Activated CD4-positive, CD25-positive, alpha-beta regulatory T cell treated with anti-CD3 and anti-CD28 coated beads, Interleukin-2, amount 50 U/mL, for 16 hours (primary cell): ENCODE measurements around the gene FNIP2.

Source experiments
- DNase-seq: peaks from one replicate; pipeline ENCODE4 v3.0.0-alpha.2; 2020; ENCODE audit warnings: low read depth, low spot score

The FNIP2 gene

DNA sequence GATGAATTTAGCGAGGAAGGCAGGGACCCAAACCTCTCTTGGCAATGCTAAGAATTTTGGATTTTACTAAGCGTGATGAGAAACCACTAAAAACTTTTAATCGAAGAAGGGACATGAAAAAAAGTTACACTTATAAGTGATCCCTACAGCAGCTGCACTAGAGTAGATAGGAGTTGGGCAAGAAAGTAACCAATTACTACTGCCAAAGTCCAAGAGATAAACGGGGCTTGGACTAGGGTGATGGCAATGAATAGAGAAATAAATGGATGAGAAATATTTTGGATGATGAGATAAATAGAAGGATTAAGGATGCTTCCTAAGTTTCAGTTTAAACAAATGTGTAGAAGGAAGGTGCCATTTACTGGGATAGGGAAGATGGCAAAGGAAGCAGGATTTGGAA, 6.3 kb upstream of the FNIP2 start:
- no peak for DNase-seq

DNA sequence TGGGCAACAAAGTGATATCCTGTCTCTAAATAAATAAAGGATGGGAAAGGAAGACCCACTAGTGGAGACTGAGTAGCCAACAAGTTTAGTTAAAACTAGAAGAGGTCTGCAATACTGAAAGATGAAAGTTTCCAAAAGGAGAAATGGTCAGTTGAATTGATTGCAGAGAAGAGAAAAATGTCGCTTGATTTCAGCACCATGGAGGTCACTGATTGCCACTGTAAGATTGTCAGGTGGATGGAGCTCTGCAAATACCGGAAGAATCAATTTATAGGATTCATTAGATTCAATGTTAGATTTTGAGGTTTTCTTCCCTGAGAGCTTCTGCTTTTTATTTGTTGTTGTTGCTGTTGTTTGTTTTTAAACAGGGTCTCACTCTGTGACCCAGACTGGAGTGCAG, 5.4 kb upstream of the FNIP2 start:
- DNase-seq, result no peak

GRCh38 chr4:158766434-158767044, 2.3 kb upstream of the FNIP2 start:
- DNase-seq, result no peak

DNA sequence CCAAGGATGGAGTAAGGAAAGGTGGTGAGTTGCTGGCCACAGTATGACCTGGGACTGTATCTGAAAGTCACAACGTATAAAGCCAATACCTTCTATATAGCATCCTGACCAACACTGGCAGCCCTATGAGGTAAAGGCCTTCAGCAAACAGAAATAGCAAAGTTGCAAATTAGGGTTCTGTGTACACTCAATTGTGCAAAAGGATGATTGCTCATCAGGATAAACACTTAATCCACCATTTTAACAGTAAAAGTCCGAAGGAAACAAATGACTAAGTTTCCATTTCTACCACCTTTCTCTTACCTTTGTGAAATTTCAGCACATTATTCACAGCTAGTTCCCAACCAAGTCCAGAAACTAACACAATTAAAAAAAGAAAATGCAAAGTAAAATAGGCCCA, 1.4 kb upstream of the FNIP2 start:
- DNase-seq, result no peak

DNA sequence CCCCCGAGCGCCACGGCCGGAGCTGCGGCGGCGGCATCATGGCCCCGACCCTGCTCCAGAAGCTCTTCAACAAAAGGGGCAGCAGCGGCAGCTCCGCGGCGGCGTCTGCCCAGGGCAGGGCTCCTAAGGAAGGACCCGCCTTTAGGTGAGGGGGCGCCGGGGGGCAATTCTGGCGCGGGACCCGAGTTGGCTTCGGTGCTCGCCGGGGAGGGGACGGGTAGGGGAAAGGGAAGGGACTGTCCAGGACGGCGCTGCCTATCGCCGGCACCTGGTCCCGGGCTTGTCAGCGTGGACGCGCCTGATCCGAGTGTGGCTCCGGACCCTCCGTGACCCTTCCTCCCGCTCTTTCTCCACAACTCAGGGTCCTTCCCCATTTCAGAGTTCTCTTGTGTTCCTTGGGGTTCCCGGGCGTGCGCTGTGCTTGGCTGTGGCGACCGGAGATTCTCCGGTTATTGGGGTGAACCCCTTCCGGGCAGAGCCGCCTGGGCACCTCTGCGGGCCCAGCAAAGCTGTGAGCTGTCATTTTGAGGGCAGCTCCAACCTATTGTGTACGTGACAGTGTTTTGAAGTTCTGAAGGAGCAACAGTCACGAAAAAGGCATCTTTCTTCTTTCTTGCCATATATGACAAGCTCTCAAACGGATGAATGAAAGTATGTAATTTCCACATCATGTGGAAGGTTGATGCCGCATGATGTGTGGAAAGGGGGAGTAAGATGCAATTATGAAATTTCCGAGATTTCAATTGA, 522 bp downstream of the FNIP2 start:
- peak; percentile 11 for DNase-seq

GRCh38 chr4:158770671-158771070, 1.8 kb downstream of the FNIP2 start:
- DNase-seq, result no peak

DNA sequence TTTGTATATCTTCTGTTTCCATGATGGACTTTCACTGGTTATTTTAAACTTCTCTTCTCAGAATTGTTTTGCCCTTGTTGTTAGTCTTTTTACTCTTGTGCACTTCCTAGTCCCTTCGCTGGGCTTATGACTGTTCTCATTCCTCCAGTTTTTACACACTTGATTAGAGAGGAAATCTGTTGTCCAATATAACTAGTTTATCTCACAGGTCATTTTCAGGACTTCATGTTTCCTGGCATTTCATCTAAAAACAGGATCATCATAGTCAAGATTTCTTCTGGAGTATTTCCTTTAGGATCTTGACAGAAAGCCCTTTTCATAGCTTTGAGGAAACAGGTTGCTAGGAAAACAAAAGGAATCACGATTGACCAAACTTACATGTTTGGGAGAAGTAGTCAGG, 3.0 kb downstream of the FNIP2 start:
- no peak for DNase-seq

GRCh38 chr4:158775091-158775651, 6.3 kb downstream of the FNIP2 start:
- DNase-seq, result no peak

DNA sequence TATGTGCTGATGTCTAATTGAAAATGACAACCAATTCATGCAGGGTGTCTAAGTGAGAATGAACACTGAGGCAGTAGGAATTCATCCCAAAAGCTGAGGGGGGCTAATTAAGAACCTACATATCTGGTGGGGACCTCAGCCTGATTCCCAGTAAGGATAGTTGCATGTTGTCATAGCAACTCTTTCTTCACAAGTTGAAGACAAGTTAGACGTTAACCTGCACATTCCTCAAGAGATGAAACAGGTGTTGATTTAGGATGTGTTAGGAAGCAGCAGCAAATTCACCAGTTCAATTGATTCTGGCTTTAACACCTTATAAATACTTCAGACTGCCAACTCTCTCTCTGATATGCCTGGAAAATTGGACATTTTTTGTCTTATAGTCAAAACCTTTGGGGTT, 7.3 kb downstream of the FNIP2 start:
- no peak for DNase-seq

DNA sequence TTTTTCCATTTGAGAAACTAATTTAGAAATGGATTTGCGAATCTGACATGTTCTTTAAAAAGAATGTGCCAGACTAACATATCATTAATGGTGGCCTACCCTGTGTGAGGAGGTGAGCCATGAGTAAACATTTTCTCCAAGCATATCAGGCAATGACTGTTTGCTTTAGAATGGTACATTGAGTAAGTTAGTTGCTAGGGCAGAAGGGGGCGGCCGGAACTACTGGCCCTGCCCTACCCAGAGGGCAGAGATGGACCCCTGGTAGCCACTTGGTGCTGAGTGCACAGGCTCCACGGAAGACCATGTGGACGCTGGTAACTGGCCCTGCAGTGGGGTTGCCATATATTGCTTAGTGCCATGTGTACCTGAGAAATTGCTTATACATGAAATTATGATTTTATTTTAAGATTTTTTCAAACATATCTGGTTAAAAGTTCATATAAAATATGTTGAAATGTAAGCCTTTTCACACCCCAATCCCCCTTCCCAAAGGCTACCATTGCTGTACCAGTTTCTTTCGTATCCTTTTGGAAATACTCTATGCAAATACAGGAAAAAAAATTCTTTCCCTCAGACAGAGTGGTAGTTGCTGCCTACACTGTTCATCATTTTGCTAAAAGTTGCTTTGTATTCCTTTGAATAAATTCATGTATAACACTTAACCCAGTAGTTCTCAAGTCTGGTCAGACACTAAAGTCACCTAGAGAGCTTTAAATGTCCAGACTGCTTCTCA, 8.8 kb downstream of the FNIP2 start:
- DNase-seq, result no peak

GRCh38 chr4:158778156-158778711, 9.4 kb downstream of the FNIP2 start:
- no peak for DNase-seq

DNA sequence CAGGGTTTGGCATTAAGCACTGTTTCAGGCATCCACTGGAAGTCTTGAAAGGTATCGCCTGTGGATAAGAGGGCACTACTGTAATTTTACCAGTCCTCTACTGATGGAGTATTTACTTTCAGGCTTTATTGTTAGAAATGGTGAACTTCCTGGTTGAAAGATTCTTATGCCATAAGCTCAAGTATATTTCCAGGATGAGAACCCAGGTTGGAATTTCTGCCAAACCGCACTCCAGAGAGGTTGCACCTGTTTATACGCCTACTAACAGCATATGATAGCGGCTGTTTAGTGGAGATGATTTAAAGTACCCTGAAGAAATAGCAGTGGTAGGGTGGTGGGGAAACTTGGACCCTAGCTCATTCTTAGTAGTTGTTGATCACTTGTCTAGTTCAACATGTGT, 9.9 kb downstream of the FNIP2 start:
- DNase-seq, result no peak

- no peak for DNase-seq
Measured at GRCh38 chr4:158781963-158782362, 13.1 kb downstream of the FNIP2 start.

DNA sequence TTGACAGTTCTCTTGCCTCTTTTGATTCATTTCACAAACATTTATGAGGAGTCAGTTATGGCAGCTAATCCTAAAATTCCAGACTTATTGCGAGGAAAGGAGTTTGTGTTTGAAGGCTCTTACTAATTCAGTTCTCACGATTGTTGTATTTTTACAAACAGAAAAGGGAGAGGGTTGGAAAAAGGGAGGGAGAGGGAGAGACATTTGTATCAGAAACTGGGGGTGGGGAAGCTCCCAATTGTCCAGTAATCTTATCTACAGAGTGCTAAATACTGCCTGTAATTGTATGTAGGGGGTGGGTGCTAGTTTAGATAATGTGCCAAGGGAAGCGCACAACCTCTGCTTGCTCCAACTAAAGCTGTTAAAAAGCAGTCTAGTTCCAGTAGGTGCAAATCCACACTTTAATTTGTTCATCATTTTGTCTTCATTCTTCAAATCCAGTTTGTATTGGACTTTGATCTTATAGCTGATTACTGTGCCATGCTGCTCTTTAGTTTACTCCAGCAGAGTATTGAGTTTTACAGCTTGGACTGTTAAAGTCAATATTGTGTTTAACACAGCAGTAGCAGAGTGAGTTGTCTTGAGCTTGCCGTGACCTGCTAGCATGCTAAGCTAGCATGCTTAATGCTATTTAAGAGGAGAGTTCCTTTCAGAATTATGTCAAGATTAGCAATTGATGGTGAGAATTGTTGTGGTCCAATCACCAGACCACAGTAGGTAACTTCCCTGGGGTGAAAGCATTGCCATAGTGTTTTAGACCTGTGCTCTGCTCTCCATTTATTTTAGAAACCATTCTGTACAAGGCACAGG, 13.9 kb downstream of the FNIP2 start:
- no peak for DNase-seq

DNA sequence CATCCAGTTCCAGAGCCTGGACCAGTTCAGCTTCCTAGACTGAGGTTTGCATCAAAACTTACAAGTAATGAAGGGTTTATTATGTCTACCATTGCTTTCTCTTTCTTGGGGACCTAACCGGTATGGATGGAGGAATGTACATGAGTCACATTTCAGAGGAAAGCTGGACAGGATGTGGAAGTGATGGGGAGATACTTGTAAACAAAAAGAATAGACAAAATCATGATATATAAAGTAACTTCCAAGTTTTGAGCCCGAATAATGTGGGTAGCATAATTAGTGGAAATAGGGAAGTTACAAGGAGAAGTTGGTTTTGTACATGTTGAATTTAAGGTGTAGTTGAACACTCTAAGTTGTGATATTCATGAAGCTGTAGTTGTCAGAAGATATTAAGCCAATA, 15.0 kb downstream of the FNIP2 start:
- no peak for DNase-seq

GRCh38 chr4:158785718-158786117, 16.9 kb downstream of the FNIP2 start:
- DNase-seq, result no peak

- no peak for DNase-seq
Measured at GRCh38 chr4:158786121-158786601, 17.3 kb downstream of the FNIP2 start.

DNA sequence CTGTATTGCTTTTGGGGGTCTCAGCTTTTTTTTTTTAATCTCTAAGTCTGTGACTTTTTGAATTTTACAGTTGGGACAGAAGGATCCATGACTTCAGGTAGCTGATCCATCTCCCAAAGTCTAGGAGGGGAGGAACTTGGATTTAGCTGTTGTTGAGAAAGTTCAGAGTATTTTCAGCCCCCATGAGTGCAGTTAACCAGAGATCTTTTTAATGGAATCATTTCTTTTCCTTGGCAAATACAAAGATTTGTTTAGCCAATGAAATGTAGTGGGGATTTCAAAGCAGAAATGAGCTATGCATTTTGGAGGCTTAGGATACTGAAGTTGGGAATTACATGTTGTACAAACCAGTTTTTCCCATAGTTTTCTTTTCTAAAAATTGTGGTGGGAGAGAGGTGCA, 18.1 kb downstream of the FNIP2 start:
- DNase-seq, result no peak

DNA sequence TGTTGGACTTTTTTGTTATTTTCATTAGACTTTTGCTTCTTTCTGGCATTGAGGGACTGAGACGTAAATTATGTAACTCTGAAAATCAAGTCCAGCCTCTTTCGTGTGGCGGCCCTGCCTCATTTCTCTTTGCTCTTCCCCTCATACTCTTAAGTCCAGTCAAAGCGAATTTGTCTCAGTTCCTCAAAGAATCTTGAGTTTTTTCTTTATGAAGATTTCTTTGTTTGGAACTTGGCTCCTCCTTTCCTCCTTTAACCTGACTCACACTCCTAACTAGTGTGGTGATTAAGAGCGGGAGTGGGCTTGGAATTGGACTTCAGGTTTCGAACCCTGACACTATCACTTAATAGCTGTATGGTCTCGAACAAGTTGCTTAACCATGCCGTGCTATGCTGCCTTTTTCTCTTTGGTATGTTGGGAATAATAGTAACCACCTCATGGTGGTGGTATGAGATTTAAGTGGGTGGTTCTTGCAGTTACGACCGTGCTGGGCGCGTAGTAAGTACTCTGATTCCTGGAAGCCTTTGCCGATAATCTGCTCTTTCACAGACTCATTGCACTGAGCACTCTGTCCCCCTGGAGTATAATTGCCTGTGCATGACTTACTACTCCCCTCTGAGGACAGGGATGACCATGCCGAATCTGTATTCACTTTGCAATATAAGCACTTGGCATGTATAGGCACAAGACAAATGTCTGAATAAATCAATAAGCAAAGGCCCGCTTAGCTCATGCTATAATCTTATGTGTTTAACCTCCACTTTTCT, 19.1 kb downstream of the FNIP2 start:
- no peak for DNase-seq

DNA sequence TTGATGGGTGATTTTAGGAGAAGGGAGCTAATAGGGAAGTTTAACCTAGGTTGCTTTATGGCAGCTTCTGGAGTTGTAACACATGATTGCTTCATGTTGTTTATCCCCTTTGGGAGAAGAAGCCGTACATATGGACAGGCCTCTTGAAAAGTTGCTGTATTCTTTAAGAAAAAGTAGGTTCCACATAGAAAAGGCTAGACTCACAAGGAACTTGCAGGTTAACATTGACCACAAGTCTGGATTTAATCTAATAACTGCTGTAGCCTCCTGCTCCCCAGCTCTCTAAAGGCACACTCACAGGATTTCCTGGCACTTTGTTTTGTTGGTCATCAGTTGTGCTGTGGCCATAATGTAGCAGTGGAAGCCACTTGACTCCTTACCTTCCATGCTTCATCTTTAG, 19.7 kb downstream of the FNIP2 start:
- no peak for DNase-seq

- no peak for DNase-seq
Measured at GRCh38 chr4:158789853-158790252, 21.0 kb downstream of the FNIP2 start.
